ENCODE results near the gene DNHD1.
A peak's percentile ranks its signal among the peaks of the same experiment; 100 is the strongest.

The DNHD1 gene

GRCh38 chr11:6481012-6481923 lies 15.8 kb upstream of the DNHD1 start, which contains the start of the genes ARFIP2 and TIMM10B:
TSS of gene ARFIP2 (minus strand) at chr11:6481331. CDS start at chr11:6480421, 910 bp downstream.
TSS of gene TIMM10B (plus strand) at chr11:6481501. CDS start at chr11:6481517, 16 bp downstream.
- TF ChIP-seq SIN3A (IDR thresholded peaks at IDR 0.05; ENCODE audit: borderline replicate concordance, insufficient read depth, low read length): 0 out of 2 replicates have a peak, but pooled peaks have one; percentile 37
- peak; percentile 58 for TF ChIP-seq FOXP2 (optimal IDR thresholded peaks at IDR 0.05; ENCODE audit: borderline replicate concordance, extremely low read depth, extremely low read length, insufficient read depth)
- no peak for TF ChIP-seq REST (IDR thresholded peaks at IDR 0.05; ENCODE audit: insufficient read depth in 1 of 2, low read depth in 2 of 2, low read length in 2 of 2)
- TF ChIP-seq POLR2AphosphoS5 (IDR thresholded peaks at IDR 0.05; ENCODE audit: low read depth, low read length): peak; percentile 95
- peak; percentile 90 for TF ChIP-seq TAF1 (IDR thresholded peaks at IDR 0.05; ENCODE audit: borderline replicate concordance, insufficient read depth, low read length)

GRCh38 chr11:6481924-6482275 lies 15.2 kb upstream of the DNHD1 start:
- no peak for TF ChIP-seq SIN3A (IDR thresholded peaks at IDR 0.05; ENCODE audit: borderline replicate concordance, insufficient read depth, low read length)
- TF ChIP-seq FOXP2 (optimal IDR thresholded peaks at IDR 0.05; ENCODE audit: borderline replicate concordance, extremely low read depth, extremely low read length, insufficient read depth): no peak
- TF ChIP-seq TAF1 (IDR thresholded peaks at IDR 0.05; ENCODE audit: borderline replicate concordance, insufficient read depth, low read length): no peak
- TF ChIP-seq REST (IDR thresholded peaks at IDR 0.05; ENCODE audit: insufficient read depth in 1 of 2, low read depth in 2 of 2, low read length in 2 of 2): no peak
- TF ChIP-seq POLR2AphosphoS5 (IDR thresholded peaks at IDR 0.05; ENCODE audit: low read depth, low read length): no peak

GRCh38 chr11:6482441-6482840 lies 14.6 kb upstream of the DNHD1 start:
- no peak for TF ChIP-seq POLR2AphosphoS5 (IDR thresholded peaks at IDR 0.05; ENCODE audit: low read depth, low read length)
- TF ChIP-seq REST (IDR thresholded peaks at IDR 0.05; ENCODE audit: insufficient read depth in 1 of 2, low read depth in 2 of 2, low read length in 2 of 2): no peak
- TF ChIP-seq TAF1 (IDR thresholded peaks at IDR 0.05; ENCODE audit: borderline replicate concordance, insufficient read depth, low read length): no peak
- no peak for TF ChIP-seq SIN3A (IDR thresholded peaks at IDR 0.05; ENCODE audit: borderline replicate concordance, insufficient read depth, low read length)
- TF ChIP-seq FOXP2 (optimal IDR thresholded peaks at IDR 0.05; ENCODE audit: borderline replicate concordance, extremely low read depth, extremely low read length, insufficient read depth): no peak

DNA sequence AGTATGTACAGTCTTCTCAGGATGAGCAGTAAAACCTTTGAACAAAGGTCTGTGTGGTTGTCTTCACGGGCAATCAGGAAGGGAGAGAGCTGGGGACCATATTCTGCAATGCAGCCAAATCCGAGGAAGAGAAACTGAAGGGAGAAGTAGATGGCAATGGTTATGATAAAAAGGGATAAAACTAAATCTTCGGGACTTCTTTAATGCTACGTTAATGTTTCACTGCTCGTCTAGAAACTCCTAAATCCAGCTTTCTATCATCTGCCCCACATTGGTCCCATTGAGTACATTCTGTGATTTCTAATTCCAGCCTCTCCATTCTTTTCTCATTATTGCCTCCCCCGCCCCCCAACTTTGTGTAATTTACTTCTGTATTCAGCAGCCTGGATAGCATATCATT lies 14.1 kb upstream of the DNHD1 start:
- TF ChIP-seq TAF1 (IDR thresholded peaks at IDR 0.05; ENCODE audit: borderline replicate concordance, insufficient read depth, low read length) (no peak), REST (IDR thresholded peaks at IDR 0.05; ENCODE audit: insufficient read depth in 1 of 2, low read depth in 2 of 2, low read length in 2 of 2) (no peak), FOXP2 (optimal IDR thresholded peaks at IDR 0.05; ENCODE audit: borderline replicate concordance, extremely low read depth, extremely low read length, insufficient read depth) (no peak), SIN3A (IDR thresholded peaks at IDR 0.05; ENCODE audit: borderline replicate concordance, insufficient read depth, low read length) (no peak), POLR2AphosphoS5 (IDR thresholded peaks at IDR 0.05; ENCODE audit: low read depth, low read length) (no peak)
